GM10248 (cell line): ENCODE data around the gene KRTAP1-5.
"Not testable (repeated sequence)": the region's sequence is repeated elsewhere in the genome, so short reads cannot be mapped to it uniquely, and the experiment has no call there.

Source experiments
- CTCF ChIA-PET: fragments of 300-600 bp; sonication (Branson Sonifier 250); formaldehyde crosslinking; extraction: SDS; loops from one replicate; lab custom pipeline; 2021; ENCODE audit warnings: antibody characterized with exemption; lab: Yijun Ruan, JAX
- POLR2A ChIA-PET: fragments of 350-650 bp; sonication (Branson Sonifier 250); formaldehyde crosslinking; extraction: SDS; loops from one replicate; lab custom pipeline; 2020; ENCODE audit warnings: antibody characterized with exemption; lab: Yijun Ruan, JAX
- DNase-seq: peaks from one replicate; pipeline ENCODE4 v3.0.0; 2012; ENCODE audit errors: extremely low spot score
- CTCF ChIP-seq: IDR thresholded peaks from 2 replicates; pipeline ENCODE4 v1.5.1; 2012; ENCODE audit warnings: mild to moderate bottlenecking, low read depth; ENCODE audit errors: extremely low read depth, missing control alignments, control extremely low read depth

Gene KRTAP1-5

DNA sequence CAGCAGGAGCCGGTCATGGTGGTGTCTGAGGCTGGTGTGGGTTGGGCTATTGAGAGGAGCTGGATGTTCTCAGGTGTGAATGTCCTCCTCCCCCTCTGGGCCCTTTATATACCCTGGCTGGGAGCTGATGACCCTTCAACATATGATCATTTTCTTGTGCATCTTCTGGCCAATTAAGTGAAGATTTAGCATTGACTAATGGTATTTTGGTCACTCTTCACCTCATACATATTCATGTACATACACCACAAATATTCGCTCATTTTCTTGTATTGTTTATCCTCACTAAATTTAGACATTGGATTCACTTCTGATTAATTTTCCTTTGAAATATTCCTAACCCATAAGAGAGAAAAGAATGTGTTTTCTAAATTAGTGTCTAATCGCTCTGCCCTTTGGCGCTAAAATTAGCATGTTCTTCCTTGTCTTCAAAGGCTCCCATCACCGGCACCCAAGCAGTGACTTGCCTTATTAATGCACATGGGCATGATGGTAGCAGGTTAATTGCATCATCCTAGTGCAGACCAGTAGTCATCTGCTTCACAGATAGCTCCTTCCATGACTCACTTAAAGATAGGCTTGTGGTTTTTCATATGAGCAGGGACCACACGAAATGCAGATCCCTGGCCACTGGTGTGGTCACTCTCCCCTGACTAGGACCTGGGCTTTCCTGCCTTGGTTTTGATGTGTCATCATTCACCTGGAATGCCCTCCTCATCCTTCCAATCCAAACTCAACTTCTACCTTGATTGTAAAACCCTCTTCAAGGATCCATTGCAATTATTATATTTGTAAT, 39.0 kb upstream of the KRTAP1-5 start, which contains the start of gene KRTAP2-4:
Gene KRTAP2-4, minus strand, starts transcription at position 51 of the 796 bp plus-strand sequence. Its CDS starts 34 bp downstream, at position 17.
- no peak for DNase-seq
- CTCF ChIA-PET, result no interaction called here
- POLR2A ChIA-PET, result no interaction called here
- TF ChIP-seq CTCF, result no peak

GRCh38 chr17:41065016-41065689, 38.1 kb upstream of the KRTAP1-5 start:
- POLR2A ChIA-PET, CTCF ChIA-PET, DNase-seq: not testable (repeated sequence)

DNA sequence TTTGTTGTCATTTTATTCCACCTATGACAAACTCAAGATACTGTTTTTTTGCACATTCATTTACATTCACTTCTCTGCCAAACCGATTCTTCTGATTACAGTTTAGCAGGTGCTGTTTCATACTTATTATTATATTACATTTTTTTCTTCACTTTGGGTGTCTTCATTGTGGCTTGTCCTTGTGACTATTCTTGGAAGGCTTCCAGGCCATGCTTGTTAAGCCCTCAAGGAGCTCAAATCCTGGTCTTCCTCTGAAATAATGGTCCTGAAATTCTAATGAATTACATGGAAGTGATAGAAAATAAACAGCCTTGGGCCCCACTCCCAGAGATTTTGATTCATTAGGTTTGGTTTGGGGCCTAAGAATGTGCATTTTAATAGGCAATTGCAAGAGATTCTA, 37.3 kb upstream of the KRTAP1-5 start:
- TF ChIP-seq CTCF, result no peak
- no peak for DNase-seq
- ChIA-PET CTCF (no interaction called here), POLR2A (no interaction called here)

GRCh38 chr17:41063449-41063848, 36.4 kb upstream of the KRTAP1-5 start:
- ChIA-PET CTCF (no interaction called here), POLR2A (no interaction called here)
- no peak for DNase-seq
- no peak for TF ChIP-seq CTCF

- ChIA-PET POLR2A (no interaction called here), CTCF (interaction anchor here (0.9 kb wide), 1 partner anchor 205 kb away, joined by 3 read pairs; no protein-coding TSS in a partner anchor)
- TF ChIP-seq CTCF, result no peak
- no peak for DNase-seq
These were observed 35.0 kb upstream of the KRTAP1-5 start for GRCh38 chr17:41061964-41062363.

DNA sequence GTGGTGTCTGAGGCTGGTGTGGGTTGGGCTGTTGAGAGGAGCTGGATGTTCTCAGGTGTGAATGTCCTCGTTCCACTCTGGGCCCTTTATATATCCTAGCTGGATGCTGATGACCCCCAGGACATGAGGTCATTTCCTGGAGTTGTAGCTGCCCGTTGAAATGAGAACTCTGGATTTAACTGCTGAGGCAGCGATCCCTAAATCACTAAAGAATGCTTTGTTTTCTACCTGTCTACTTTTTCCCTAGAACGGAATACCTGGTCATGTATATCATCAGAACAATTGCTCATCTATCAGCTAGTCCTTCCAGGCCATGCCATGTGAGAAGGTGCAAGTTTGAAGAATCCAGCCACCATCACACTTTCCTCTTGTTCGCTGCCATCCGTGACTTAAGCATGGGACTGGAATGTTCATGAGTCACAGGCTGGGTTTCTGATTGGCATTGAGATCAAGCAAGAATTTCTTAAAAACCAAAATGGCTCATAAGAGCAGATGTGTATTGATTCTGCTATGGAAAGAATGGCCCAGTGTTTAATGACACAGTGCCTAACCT, 33.1 kb upstream of the KRTAP1-5 start, which contains the start of gene KRTAP2-3:
Gene KRTAP2-3, minus strand, starts transcription at position 63 of the 553 bp plus-strand sequence. CDS start 64 bp downstream, outside the sequence.
- CTCF ChIA-PET, result no interaction called here
- DNase-seq, result no peak
- POLR2A ChIA-PET, result interaction anchor here (0.6 kb wide), 1 partner anchor 758 kb away, joined by 4 read pairs; no protein-coding TSS in a partner anchor
- TF ChIP-seq CTCF, result no peak

DNA sequence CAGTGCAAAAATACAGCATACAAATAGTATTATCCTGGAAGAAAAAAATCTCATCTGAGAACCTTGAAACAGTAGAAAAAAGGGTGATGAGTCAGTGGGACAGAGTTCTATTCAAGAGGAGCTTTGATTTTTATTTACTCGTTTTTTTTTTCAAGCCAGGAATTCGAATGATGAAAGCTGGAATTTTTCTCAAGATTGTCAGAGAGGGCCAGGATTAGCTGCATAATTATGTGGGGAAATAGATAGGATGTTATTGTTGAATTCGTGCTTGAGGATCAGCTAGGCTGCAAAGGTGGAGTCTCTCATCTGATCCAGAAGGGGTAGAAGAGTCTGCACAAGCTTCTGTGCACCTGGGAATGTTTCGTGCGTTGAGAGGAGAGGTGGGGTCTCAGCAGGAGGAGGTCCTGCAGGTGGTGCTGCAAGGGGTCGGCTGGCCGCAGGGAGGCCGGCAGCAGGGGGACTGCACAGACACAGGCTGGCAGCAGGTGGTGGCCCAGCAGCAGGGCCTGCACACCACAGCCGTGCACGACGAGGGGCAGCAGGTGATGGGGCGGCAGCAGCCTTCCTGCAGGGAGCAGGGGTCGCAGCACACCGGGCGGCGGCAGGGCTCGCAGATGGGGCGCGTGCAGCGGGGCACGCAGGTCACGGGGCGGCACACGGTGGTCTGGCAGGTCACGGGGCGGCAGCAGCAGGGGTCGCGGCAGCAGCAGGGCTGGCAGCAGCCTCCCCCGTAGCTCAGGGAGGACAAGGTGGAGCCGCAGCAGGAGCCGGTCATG, 32.5 kb upstream of the KRTAP1-5 start:
- POLR2A ChIA-PET, result interaction anchor here (0.6 kb wide), 1 partner anchor 759 kb away, joined by 4 read pairs; no protein-coding TSS in a partner anchor
- CTCF ChIA-PET, DNase-seq: not testable (repeated sequence)
